ENCODE results near the gene SCRT2.

Gene SCRT2

DNA sequence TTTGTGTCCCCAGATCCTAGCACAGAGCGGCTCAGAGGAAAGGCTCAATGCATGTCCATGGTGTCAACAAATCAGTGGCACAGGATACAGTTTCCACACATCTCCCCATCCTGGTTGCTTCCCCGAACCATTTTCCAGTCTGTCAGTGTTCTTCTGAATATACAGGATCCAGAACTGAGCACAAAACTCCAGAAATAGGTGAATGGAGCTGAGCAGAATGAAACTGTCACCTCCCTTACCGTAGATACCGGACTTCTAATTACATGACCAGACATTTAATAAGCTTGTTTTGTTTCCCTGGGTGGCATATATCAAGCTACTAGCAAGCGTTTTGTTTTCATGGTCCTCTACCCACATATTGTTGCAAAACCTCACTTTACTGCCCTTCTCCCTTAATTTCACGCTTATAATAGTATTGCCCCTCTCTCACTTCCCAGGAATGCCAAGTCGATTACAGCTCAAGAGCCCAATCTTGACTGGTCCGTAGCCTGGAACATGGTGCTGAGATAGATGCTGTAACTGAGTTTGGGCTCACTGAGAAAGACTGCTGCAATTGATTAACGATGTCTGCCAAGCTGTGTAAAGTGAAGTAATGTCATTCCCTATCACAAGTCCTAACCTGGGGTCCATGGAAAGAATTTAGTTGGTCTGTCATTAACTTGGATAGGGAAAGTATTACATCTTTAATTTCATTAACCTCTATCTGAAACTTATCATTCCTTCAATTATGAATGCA, 12.0 kb upstream of the SCRT2 start:
- Histone ChIP-seq H3K36me3 (replicated peaks; ENCODE audit: low read depth, low read length) (no peaks in the 10 kb centered on the region), H3K4me2 (ENCODE audit: low read length) (no peak overlapping the region), H3K27me3 (ENCODE audit: low read depth, low read length) (peaks cover 4% of the 10 kb centered on the region; the same call in 1 of the 2 replicates), H3K27ac (ENCODE audit: low read length) (no peak overlapping the region), H3K9ac (ENCODE audit: low read length) (no peak overlapping the region), H3K79me2 (ENCODE audit: low read length) (no peaks in the 10 kb centered on the region), H3K9me3 (ENCODE audit: insufficient read depth, low read length) (no peaks in the 10 kb centered on the region), H2AFZ (ENCODE audit: low read depth, low read length) (no peak overlapping the region), H4K20me1 (ENCODE audit: insufficient read depth, low read length) (no peaks in the 10 kb centered on the region), H3K4me1 (ENCODE audit: low read length) (peaks cover 20% of the 10 kb centered on the region), H3K4me3 (ENCODE audit: low read length) (no peak overlapping the region)
- TF ChIP-seq, protein P1, sequence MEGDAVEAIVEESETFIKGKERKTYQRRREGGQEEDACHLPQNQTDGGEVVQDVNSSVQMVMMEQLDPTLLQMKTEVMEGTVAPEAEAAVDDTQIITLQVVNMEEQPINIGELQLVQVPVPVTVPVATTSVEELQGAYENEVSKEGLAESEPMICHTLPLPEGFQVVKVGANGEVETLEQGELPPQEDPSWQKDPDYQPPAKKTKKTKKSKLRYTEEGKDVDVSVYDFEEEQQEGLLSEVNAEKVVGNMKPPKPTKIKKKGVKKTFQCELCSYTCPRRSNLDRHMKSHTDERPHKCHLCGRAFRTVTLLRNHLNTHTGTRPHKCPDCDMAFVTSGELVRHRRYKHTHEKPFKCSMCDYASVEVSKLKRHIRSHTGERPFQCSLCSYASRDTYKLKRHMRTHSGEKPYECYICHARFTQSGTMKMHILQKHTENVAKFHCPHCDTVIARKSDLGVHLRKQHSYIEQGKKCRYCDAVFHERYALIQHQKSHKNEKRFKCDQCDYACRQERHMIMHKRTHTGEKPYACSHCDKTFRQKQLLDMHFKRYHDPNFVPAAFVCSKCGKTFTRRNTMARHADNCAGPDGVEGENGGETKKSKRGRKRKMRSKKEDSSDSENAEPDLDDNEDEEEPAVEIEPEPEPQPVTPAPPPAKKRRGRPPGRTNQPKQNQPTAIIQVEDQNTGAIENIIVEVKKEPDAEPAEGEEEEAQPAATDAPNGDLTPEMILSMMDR (IDR thresholded peaks at IDR 0.05; ENCODE audit: low read depth, low read length) = no peak
- TF ChIP-seq EZH2phosphoT487 (IDR thresholded peaks at IDR 0.05; ENCODE audit: low read depth) = no peak

DNA sequence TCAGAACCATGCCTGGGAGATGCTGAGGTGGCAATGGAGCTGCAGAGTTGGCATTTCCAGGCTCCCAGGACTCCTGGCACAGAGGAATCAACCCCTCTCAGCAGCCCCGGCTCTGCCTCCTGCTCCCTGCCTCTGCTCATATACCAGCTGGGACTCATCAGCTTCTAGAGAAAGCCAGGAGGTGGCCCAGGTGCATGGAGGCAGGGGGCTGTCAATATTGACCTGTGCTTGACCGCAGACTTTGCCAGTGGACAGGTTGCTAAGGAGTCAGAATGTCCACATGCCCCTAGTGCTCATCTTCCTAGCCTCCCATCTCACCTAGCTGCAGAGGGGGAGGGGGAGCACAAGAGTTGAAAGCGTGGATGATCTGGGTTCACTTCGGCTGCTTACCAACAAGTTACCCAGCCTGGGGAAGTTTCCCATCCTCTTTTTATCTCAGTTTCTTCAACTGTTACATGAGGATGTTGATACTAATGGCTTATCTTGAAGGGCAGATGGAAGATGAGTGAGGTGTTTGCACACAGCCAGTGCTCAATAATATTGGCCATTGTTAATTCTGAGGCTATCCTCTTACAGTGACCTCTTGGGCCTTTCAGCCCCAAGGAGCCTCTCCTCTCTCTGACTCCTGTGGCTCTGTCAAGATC, 9.2 kb upstream of the SCRT2 start:
- Histone ChIP-seq H3K27me3 (ENCODE audit: low read depth, low read length) (0 out of 2 replicates have a peak, but pooled peaks cover 4% of the 10 kb centered on the region), H3K9ac (ENCODE audit: low read length) (no peak overlapping the region), H2AFZ (ENCODE audit: low read depth, low read length) (no peak overlapping the region)

GRCh38 chr20:682123-682522, 6.5 kb upstream of the SCRT2 start:
- Histone ChIP-seq H2AFZ (ENCODE audit: low read depth, low read length) (peak overlapping the region; percentile 1; the same call in 1 of the 2 replicates), H3K27me3 (ENCODE audit: low read depth, low read length) (0 out of 2 replicates have a peak, but pooled peaks cover 4% of the 10 kb centered on the region), H3K4me2 (ENCODE audit: low read length) (peak overlapping the region; percentile 19), H3K36me3 (replicated peaks; ENCODE audit: low read depth, low read length) (no peaks in the 10 kb centered on the region), H3K79me2 (ENCODE audit: low read length) (no peaks in the 10 kb centered on the region), H3K9ac (ENCODE audit: low read length) (no peak overlapping the region), H3K4me1 (ENCODE audit: low read length) (peaks cover 66% of the 10 kb centered on the region), H3K27ac (ENCODE audit: low read length) (no peak overlapping the region), H4K20me1 (ENCODE audit: insufficient read depth, low read length) (no peaks in the 10 kb centered on the region), H3K9me3 (ENCODE audit: insufficient read depth, low read length) (no peaks in the 10 kb centered on the region), H3K4me3 (ENCODE audit: low read length) (no peak overlapping the region)
- TF ChIP-seq, protein P1 (IDR thresholded peaks at IDR 0.05; ENCODE audit: low read depth, low read length) = no peak
- TF ChIP-seq EZH2phosphoT487 (IDR thresholded peaks at IDR 0.05; ENCODE audit: low read depth) = no peak

More for the DNA sequence above, 9.2 kb upstream of the SCRT2 start:
- no peaks in the 10 kb centered on the region for H3K79me2 ChIP-seq (ENCODE audit: low read length)
- no peak overlapping the region for H3K27ac ChIP-seq (ENCODE audit: low read length)
- no peak overlapping the region; the same call in 1 of the 2 replicates for H3K4me2 ChIP-seq (ENCODE audit: low read length)
- H4K20me1 ChIP-seq (ENCODE audit: insufficient read depth, low read length) = no peaks in the 10 kb centered on the region
- no peak overlapping the region for H3K4me3 ChIP-seq (ENCODE audit: low read length)
- H3K36me3 ChIP-seq (replicated peaks; ENCODE audit: low read depth, low read length) = no peaks in the 10 kb centered on the region
- H3K9me3 ChIP-seq (ENCODE audit: insufficient read depth, low read length) = no peaks in the 10 kb centered on the region
- TF ChIP-seq, protein P1 (IDR thresholded peaks at IDR 0.05; ENCODE audit: low read depth, low read length) = no peak
- TF ChIP-seq EZH2phosphoT487 (IDR thresholded peaks at IDR 0.05; ENCODE audit: low read depth) = no peak
- H3K4me1 ChIP-seq (ENCODE audit: low read length) = peaks cover 39% of the 10 kb centered on the region

- Histone ChIP-seq H3K4me3 (ENCODE audit: low read length) (no peak overlapping the region), H3K79me2 (ENCODE audit: low read length) (no peaks in the 10 kb centered on the region), H3K9ac (ENCODE audit: low read length) (peak overlapping the region; percentile 23; the same call in 1 of the 2 replicates), H3K27me3 (ENCODE audit: low read depth, low read length) (no peaks in the 10 kb centered on the region), H3K4me2 (ENCODE audit: low read length) (peak overlapping the region; percentile 19), H3K9me3 (ENCODE audit: insufficient read depth, low read length) (no peaks in the 10 kb centered on the region), H2AFZ (ENCODE audit: low read depth, low read length) (no peak overlapping the region), H3K36me3 (replicated peaks; ENCODE audit: low read depth, low read length) (no peaks in the 10 kb centered on the region), H3K27ac (ENCODE audit: low read length) (no peak overlapping the region), H3K4me1 (ENCODE audit: low read length) (peaks cover 80% of the 10 kb centered on the region), H4K20me1 (ENCODE audit: insufficient read depth, low read length) (no peaks in the 10 kb centered on the region)
- no peak for TF ChIP-seq EZH2phosphoT487 (IDR thresholded peaks at IDR 0.05; ENCODE audit: low read depth)
- TF ChIP-seq, protein P1 (IDR thresholded peaks at IDR 0.05; ENCODE audit: low read depth, low read length) = no peak
Measured at GRCh38 chr20:680638-681187, 5.1 kb upstream of the SCRT2 start.

Measured in OCI-LY3 (cell line).